ENCODE data around the gene GLG1. TPM values are rescaled to one million over a fixed set of nuclear protein-coding genes. Genes with fewer than 3 reads are reported as not detected.
A peak's percentile ranks its signal among the peaks of the same experiment; 100 is the strongest.
"Not testable (repeated sequence)": the region's sequence is repeated elsewhere in the genome, so short reads cannot be mapped to it uniquely, and the experiment has no call there.

GLG1 gene
- total RNA-seq, 1 donor from 2014 or later = 193 TPM

- TF ChIP-seq CTCF (IDR thresholded peaks at IDR 0.05; ENCODE audit: unreplicated experiment) = no peak
- H3K4me1 Mint-ChIP-seq = no peaks in the 10 kb centered on the region
- H3K4me3 Mint-ChIP-seq = no peak overlapping the region
- H3K27ac Mint-ChIP-seq = peak overlapping the region; percentile 12
- H3K27me3 Mint-ChIP-seq (ENCODE audit: low read depth) = no peaks in the 10 kb centered on the region
- no peak for DNase-seq (ENCODE audit: low spot score in 2 of 2, unreplicated experiment in 2 of 2)
- peaks cover 32% of the 10 kb centered on the region for H3K36me3 Mint-ChIP-seq
- no peaks in the 10 kb centered on the region for H3K9me3 Mint-ChIP-seq
Observed at GRCh38 chr16:74448990-74449389, 157.9 kb downstream of the GLG1 start.

- H3K27me3 Mint-ChIP-seq (ENCODE audit: low read depth) = no peaks in the 10 kb centered on the region
- H3K27ac Mint-ChIP-seq = no peak overlapping the region
- peaks cover 26% of the 10 kb centered on the region for H3K36me3 Mint-ChIP-seq
- no peak for TF ChIP-seq CTCF (IDR thresholded peaks at IDR 0.05; ENCODE audit: unreplicated experiment)
- no peaks in the 10 kb centered on the region for H3K4me1 Mint-ChIP-seq
- no peak overlapping the region for H3K4me3 Mint-ChIP-seq
- no peaks in the 10 kb centered on the region for H3K9me3 Mint-ChIP-seq
- DNase-seq (ENCODE audit: low spot score in 2 of 2, unreplicated experiment in 2 of 2) = no peak
Observed at GRCh38 chr16:74447578-74447977, 159.3 kb downstream of the GLG1 start.

- no peak for TF ChIP-seq CTCF (IDR thresholded peaks at IDR 0.05; ENCODE audit: unreplicated experiment)
- H3K36me3 Mint-ChIP-seq = peaks cover 20% of the 10 kb centered on the region
- no peaks in the 10 kb centered on the region for H3K27me3 Mint-ChIP-seq (ENCODE audit: low read depth)
- no peak for DNase-seq (ENCODE audit: low spot score in 2 of 2, unreplicated experiment in 2 of 2)
- H3K4me3 Mint-ChIP-seq = no peak overlapping the region
- no peaks in the 10 kb centered on the region for H3K4me1 Mint-ChIP-seq
- no peaks in the 10 kb centered on the region for H3K9me3 Mint-ChIP-seq
- H3K27ac Mint-ChIP-seq = no peak overlapping the region
Observed at GRCh38 chr16:74446866-74447265, 160.0 kb downstream of the GLG1 start.

- DNase-seq (ENCODE audit: low spot score in 2 of 2, unreplicated experiment in 2 of 2); H3K27ac Mint-ChIP-seq; H3K27me3 Mint-ChIP-seq (ENCODE audit: low read depth); H3K9me3 Mint-ChIP-seq; H3K4me3 Mint-ChIP-seq; H3K4me1 Mint-ChIP-seq: not testable (repeated sequence)
- peaks cover 24% of the 10 kb centered on the region for H3K36me3 Mint-ChIP-seq
Observed at GRCh38 chr16:74443624-74444346, 163.1 kb downstream of the GLG1 start.

- TF ChIP-seq CTCF (IDR thresholded peaks at IDR 0.05; ENCODE audit: unreplicated experiment) = no peak
- peaks cover 34% of the 10 kb centered on the region for H3K36me3 Mint-ChIP-seq
- no peak for DNase-seq (ENCODE audit: low spot score in 2 of 2, unreplicated experiment in 2 of 2)
- H3K27me3 Mint-ChIP-seq (ENCODE audit: low read depth) = no peaks in the 10 kb centered on the region
- H3K4me3 Mint-ChIP-seq = no peak overlapping the region
- H3K4me1 Mint-ChIP-seq = no peaks in the 10 kb centered on the region
- peaks cover 5% of the 10 kb centered on the region for H3K9me3 Mint-ChIP-seq
- no peak overlapping the region for H3K27ac Mint-ChIP-seq
Observed at GRCh38 chr16:74439685-74440084, 167.2 kb downstream of the GLG1 start.

- DNase-seq (ENCODE audit: low spot score in 2 of 2, unreplicated experiment in 2 of 2) = no peak
- H3K4me3 Mint-ChIP-seq = no peak overlapping the region
- H3K9me3 Mint-ChIP-seq = peaks cover 5% of the 10 kb centered on the region
- no peaks in the 10 kb centered on the region for H3K27me3 Mint-ChIP-seq (ENCODE audit: low read depth)
- no peaks in the 10 kb centered on the region for H3K4me1 Mint-ChIP-seq
- no peak for TF ChIP-seq CTCF (IDR thresholded peaks at IDR 0.05; ENCODE audit: unreplicated experiment)
- H3K36me3 Mint-ChIP-seq = peaks cover 34% of the 10 kb centered on the region
- H3K27ac Mint-ChIP-seq = peak overlapping the region; percentile 50
Observed at GRCh38 chr16:74438492-74438979, 168.4 kb downstream of the GLG1 start.
